ENCODE data around the gene TRAK2.

Gene TRAK2

GRCh38 chr2:201482543-201482942 is 31.3 kb upstream of the TRAK2 start:
- Histone ChIP-seq H3K27ac (ENCODE audit: low read depth, low read length, poor library complexity, severe bottlenecking) (no peak overlapping the region), H3K36me3 (ENCODE audit: insufficient read depth, low read length) (no peaks in the 10 kb centered on the region), H3K4me1 (ENCODE audit: insufficient read depth, low read length, severe bottlenecking) (no peaks in the 10 kb centered on the region), H3K4me2 (ENCODE audit: low read length) (no peak overlapping the region), H3F3A (ENCODE audit: insufficient read depth, low read length) (no peaks in the 10 kb centered on the region), H3K9me2 (ENCODE audit: low read depth, low read length) (no peaks in the 10 kb centered on the region), H4K20me1 (ENCODE audit: insufficient read depth, low read length) (no peaks in the 10 kb centered on the region), H3K27me3 (ENCODE audit: insufficient read depth, low read length) (no peaks in the 10 kb centered on the region), H2AFZ (ENCODE audit: low read length) (no peak overlapping the region), H3K9ac (ENCODE audit: low read length) (no peak overlapping the region), H3K4me3 (ENCODE audit: low read depth, low read length, poor library complexity, severe bottlenecking) (no peak overlapping the region), H3K79me2 (ENCODE audit: insufficient read depth, low read length) (no peaks in the 10 kb centered on the region), H3K9me3 (ENCODE audit: low read length) (no peaks in the 10 kb centered on the region)
- TF ChIP-seq CTCF (IDR thresholded peaks at IDR 0.05; ENCODE audit: low read length): no peak
- TF ChIP-seq EZH2 (IDR thresholded peaks at IDR 0.05; ENCODE audit: borderline replicate concordance, low read length): no peak

GRCh38 chr2:201472411-201472810 is 21.2 kb upstream of the TRAK2 start:
- no peaks in the 10 kb centered on the region for H3K4me1 ChIP-seq (ENCODE audit: insufficient read depth, low read length, severe bottlenecking)
- no peak overlapping the region for H2AFZ ChIP-seq (ENCODE audit: low read length)
- no peak overlapping the region for H3K4me2 ChIP-seq (ENCODE audit: low read length)
- H3F3A ChIP-seq (ENCODE audit: insufficient read depth, low read length): no peaks in the 10 kb centered on the region
- H3K4me3 ChIP-seq (ENCODE audit: low read depth, low read length, poor library complexity, severe bottlenecking): no peak overlapping the region
- H3K27ac ChIP-seq (ENCODE audit: low read depth, low read length, poor library complexity, severe bottlenecking): no peak overlapping the region
- H3K9ac ChIP-seq (ENCODE audit: low read length): no peak overlapping the region
- no peaks in the 10 kb centered on the region for H3K79me2 ChIP-seq (ENCODE audit: insufficient read depth, low read length)
- H3K9me2 ChIP-seq (ENCODE audit: low read depth, low read length): no peaks in the 10 kb centered on the region
- H4K20me1 ChIP-seq (ENCODE audit: insufficient read depth, low read length): no peaks in the 10 kb centered on the region
- no peaks in the 10 kb centered on the region for H3K9me3 ChIP-seq (ENCODE audit: low read length)
- H3K36me3 ChIP-seq (ENCODE audit: insufficient read depth, low read length): no peaks in the 10 kb centered on the region
- no peaks in the 10 kb centered on the region for H3K27me3 ChIP-seq (ENCODE audit: insufficient read depth, low read length)
- no peak for TF ChIP-seq EZH2 (IDR thresholded peaks at IDR 0.05; ENCODE audit: borderline replicate concordance, low read length)
- no peak for TF ChIP-seq CTCF (IDR thresholded peaks at IDR 0.05; ENCODE audit: low read length)

GRCh38 chr2:201471732-201472393 is 20.6 kb upstream of the TRAK2 start:
- Histone ChIP-seq H3K9me3 (ENCODE audit: low read length) (no peaks in the 10 kb centered on the region), H3K4me3 (ENCODE audit: low read depth, low read length, poor library complexity, severe bottlenecking) (no peak overlapping the region), H3K9me2 (ENCODE audit: low read depth, low read length) (no peaks in the 10 kb centered on the region), H4K20me1 (ENCODE audit: insufficient read depth, low read length) (no peaks in the 10 kb centered on the region), H3K79me2 (ENCODE audit: insufficient read depth, low read length) (no peaks in the 10 kb centered on the region), H3K4me1 (ENCODE audit: insufficient read depth, low read length, severe bottlenecking) (no peaks in the 10 kb centered on the region), H3K36me3 (ENCODE audit: insufficient read depth, low read length) (no peaks in the 10 kb centered on the region), H3K9ac (ENCODE audit: low read length) (no peak overlapping the region), H3K27me3 (ENCODE audit: insufficient read depth, low read length) (no peaks in the 10 kb centered on the region), H3K4me2 (ENCODE audit: low read length) (no peak overlapping the region), H3K27ac (ENCODE audit: low read depth, low read length, poor library complexity, severe bottlenecking) (no peak overlapping the region), H2AFZ (ENCODE audit: low read length) (no peak overlapping the region), H3F3A (ENCODE audit: insufficient read depth, low read length) (no peaks in the 10 kb centered on the region)
- TF ChIP-seq EZH2 (IDR thresholded peaks at IDR 0.05; ENCODE audit: borderline replicate concordance, low read length) (no peak), CTCF (IDR thresholded peaks at IDR 0.05; ENCODE audit: low read length) (no peak)

Data from OCI-LY1 (cell line).